Left renal cortex interstitium (tissue), 4 donors: ENCODE measurements around the gene NFX1. TPM values are rescaled to one million over a fixed set of nuclear protein-coding genes. Genes with fewer than 3 reads are reported as not detected.
A peak's percentile ranks its signal among the peaks of the same experiment; 100 is the strongest.

ENCODE experiments used
- DNase-seq, 4 donors: peaks; one replicate each; pipeline ENCODE4 v3.0.0-alpha.2; 2013; ENCODE audit warnings: low read depth in 4 of 4, low spot score in 2 of 4, missing footprints in 1 of 4
- polyA plus RNA-seq, 4 donors: library from polyadenylated mRNA; unstranded; fragments of 120-200 nt; gene quantifications; one replicate each; pipeline ENCODE4 v1.2.1, GENCODE V29; 2013; ENCODE audit not compliant: insufficient read length in 4 of 4

NFX1 gene
- polyA plus RNA-seq = 10 to 100 TPM; 28.9 to 40.1 (median 35.7) TPM

DNA sequence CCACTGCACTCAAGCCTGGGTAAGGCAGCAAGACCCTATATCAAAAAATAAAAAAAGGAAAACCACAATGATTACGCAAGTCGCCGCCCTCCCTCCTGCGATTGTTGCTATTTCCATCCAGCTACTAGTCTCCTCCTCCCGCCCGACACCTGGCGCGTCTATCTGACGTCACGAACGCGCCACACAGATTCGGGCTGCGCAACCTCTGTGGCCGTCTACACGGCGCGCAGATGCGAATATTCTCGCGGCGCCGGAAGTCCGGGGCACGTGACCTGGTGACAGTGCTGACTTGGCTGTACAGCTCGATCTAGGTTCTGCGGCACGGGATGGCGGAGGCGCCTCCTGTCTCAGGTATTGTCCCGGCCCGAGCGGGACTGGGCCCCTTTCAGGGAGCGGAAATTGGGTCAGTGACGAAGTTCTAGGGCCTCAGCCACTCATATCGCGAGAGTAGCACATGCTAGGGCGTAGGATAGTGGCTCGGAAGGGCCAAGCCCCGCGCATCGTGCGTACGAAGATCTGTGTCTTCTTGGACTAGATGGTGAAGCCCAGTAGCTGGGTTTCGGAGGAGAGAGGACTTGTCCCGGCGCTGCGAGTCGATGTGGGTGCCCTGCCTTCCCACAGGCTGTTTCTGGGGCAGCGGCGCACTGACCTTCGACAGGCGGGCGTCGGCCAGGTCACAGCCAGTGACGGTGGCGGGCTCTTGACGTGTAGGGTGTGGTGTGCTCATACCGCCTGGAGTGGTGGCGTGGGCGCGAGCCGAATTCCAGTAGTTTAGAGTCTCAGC lies at the start of gene NFX1:
TSS of gene NFX1 (plus strand) at position 270 of the 784 bp plus-strand sequence. CDS start at position 327, 57 bp downstream.
- DNase-seq = peak; percentile 95 to 98 (median 96)

DNA sequence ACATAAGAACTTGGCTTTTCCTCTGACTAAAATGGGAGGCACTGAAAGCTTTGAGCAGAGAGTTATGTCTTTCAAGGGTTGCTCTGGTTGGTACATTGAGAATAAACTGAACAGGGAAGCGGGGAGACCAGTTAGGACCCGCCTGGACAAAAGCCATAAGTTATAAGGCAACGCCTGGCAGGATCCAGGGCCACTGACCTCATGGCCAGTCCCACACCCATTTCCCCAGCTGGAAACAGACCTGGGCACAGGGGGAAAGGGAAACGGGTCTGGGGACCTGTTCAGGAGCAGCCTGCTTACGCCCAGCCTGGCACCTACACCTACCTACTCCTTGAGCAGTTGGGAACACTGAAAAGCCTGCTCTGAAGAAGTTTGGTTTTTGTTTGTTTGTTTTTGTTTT lies 49.0 kb upstream of the NFX1 start:
- DNase-seq = no peak

DNA sequence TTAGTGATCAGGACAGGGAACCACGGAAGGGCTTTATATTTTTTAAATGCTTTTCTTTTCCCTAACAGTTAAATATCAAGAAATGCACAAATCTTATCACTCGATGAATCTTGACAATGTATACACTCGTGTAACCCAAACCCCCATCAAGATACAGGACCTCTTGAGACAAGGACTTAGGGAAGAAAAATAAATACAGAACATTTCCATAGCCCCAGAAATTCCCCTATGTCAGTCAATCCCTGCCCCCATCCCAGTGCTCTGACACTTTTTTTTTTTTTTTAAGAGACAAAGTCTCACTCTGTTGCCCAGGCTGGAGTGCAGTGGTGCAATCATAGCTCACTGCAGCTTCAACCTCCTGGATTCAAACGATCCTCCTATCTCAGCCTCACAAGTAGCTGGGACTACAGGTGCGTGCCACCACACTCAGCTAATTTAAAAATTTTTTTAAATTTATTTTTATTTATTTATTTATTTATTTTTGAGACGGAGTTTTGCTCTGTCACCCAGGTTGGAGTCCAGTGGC lies 47.6 kb upstream of the NFX1 start:
- DNase-seq = no peak

DNA sequence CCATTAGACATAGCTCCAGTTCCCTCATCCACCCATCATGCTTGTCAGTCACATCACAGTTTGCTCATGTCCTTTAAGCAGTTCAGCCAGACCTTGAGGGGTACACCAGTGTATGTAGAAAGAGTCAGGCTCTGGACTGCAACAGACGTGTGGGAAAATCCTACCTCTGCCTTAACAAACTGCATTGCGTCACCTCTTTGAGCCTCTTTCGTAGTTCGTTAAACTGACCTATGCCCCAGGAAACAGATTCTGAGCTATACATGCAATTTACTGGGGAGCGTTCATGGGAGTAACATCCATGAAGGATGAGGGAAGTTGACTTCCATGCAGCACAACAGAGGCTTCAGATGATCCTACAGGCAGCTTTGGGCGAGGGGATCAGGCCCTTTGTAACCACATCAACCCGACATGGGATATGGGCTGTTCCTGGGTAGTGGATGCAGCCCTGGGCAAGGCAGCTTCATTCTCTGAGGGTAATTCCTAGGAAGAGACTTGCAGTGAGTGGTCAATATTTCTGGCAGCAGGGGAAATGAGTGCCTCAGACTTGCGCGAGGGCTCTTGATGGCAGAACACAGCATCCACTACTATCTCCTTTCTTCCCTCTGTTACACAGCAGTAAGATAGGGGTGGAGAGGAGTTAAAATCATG lies 46.1 kb upstream of the NFX1 start:
- no peak for DNase-seq

DNA sequence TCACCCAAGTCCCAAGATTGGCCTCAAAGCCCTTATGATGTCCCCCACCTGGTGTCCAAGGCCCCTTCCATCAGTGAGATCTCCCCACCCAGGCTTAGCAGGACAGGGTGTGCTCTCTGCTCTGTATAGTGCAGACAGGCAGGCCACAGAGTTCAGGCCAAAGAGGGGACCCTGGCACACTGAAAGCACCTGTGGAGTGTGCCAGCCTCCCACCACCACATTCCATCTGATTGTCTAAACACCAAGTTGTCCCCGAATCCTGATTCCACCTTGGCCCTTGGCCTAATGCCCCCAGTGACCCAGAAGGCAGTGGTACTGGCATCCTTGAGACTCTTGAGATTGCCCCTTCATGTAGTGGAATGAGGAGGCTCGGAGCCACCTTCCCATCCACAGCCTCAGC lies 45.0 kb upstream of the NFX1 start:
- DNase-seq = no peak

DNA sequence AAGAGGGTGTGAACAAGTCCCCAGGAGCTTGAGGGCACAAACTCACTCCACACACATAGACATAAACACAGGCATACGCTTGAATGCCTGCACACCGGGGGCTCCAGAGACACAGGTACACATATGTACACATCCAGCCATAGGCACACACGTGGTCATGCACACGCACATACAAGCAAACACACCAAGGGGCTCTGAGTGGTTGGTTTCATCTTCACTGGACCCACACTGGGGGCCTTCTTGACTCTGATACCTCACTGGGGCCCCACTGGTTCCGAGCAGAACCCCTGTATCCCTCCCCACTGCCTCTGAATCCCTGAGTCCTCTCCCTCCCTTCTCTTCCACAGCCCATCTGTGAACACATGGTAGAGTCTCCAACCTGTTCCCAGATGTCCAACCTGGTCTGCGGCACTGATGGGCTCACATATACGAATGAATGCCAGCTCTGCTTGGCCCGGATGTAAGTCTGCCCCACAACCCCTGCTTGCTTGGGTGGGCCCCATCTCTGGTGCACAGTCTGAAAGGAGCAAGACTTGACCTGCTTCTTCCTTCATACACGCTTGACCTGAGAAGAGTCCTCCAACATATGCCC lies 44.0 kb upstream of the NFX1 start:
- no peak for DNase-seq

DNA sequence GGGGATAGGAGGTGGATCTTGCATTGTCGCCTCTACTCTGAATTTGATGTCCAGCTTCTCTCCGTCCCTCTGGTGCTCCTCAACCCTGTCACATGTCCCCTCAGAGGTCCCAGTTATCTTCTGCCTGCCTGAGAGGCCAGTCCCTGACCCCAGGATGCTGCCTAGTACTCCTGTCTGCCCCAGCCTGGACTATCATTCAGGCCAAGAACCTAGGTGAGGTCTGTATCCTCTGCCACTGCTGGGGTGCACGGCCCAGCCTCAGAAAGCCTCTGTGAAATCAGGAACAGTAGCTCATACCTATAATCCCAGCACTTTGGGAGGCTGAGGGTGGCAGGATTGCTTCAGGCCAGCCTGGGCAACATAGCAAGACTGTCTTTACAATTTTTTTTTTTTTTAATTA lies 41.7 kb upstream of the NFX1 start:
- DNase-seq = no peak

DNA sequence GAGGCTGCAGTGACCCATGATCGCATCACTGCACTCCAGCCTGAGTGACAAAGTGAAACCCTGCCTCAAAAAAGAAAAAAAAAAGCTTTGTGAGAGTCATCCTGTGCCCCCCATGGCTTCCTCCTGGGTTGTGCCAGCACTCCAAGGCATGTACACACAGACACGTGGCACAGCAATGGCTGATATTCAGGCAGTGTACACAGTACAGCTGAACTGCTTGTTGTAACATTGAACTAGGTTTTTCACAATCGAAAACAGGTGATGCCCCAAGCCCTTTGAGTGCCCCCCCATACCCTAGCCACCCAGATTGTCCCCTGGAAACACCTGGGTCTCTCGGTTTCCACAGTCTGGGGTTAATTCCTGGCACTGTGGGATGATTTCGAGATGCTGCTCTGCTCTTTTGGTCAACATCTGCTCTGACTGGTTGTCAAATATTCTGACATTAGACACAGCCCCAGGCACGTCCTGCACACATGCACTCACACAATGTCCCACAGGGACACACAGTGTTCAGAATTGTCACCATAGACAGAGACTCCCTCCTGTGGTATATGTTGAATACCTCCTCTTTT lies 41.1 kb upstream of the NFX1 start:
- DNase-seq = no peak

DNA sequence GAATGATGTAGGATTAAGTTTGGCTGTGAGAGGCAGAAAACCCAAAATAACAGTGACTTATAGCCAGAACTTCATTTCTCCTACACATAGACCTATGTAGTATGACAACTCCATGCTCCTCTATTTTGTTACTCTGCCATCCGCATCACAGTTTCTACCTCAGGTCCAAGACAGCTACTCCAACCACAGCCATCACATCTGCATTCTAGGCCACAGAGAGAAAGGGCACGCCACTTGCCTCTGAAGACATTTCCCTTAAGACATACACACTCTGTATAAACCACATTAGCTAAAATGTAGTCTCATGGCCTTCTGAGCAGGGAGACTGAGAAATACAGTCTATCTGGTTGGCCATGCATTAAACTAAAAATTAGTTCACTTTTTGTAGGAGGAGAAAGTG lies 40.3 kb upstream of the NFX1 start:
- DNase-seq = no peak

DNA sequence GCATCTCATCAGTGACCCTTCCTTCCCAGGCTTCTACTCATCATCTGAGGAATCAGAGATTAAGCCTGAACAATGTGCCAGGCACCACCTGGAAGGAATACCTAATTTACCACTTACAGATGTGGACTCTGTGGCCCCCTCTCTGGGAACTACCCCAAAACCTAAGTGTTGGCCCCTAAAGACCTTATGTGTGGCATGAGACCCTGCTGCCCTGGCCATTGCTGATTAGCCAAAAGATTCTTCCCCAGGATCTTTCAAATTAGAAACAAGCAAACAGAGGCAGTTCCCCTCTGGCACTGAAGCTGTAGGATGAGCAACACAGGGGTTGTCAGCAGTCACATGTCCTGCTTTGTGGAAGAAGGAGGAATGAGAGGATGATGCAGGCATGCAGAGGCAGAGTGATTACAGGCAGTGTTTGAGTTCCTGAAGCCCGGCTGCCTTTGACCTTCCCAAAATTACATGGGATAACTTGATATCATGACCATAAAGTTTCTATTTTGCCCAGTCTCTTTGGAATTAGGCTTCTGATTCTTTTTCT lies 39.8 kb upstream of the NFX1 start:
- no peak for DNase-seq

DNA sequence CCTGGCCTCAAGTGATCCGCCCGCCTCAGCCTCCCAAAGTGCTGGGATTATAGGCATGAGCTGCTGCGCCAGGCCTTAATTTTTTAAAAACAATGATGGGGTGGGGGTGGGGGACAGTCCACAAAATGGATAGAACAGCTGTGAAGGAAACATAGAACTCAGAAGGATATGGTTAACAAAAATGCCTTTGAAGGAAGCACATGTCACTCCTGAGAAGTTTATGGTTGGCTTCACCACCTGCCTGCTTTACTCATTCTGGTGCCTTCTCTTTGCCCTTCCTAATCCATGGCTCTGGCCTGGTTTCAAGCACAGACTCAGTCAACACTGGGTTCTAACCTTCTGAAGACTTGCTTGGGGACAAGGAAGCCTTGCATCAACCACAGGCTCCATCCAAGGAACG lies 36.1 kb upstream of the NFX1 start:
- no peak for DNase-seq

DNA sequence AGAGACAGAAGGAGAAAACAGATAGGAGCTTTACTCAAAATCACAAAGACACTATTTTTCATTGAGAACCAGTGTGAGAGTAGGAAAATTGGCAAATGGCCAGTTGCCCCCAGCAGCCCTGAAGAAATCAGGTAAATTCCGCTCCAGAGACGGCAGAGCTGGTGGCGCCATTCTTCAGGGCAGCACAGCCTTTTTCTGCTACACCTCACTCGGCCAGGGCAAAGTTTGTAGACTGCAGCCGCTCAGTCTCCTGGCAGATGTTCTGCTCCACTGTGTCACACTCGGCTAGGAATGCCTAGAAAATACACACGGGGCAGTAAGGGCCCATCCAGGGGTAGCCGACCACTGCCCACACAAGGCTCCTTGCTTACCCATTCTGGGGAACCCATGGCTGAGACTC lies 35.3 kb upstream of the NFX1 start:
- DNase-seq = no peak

DNA sequence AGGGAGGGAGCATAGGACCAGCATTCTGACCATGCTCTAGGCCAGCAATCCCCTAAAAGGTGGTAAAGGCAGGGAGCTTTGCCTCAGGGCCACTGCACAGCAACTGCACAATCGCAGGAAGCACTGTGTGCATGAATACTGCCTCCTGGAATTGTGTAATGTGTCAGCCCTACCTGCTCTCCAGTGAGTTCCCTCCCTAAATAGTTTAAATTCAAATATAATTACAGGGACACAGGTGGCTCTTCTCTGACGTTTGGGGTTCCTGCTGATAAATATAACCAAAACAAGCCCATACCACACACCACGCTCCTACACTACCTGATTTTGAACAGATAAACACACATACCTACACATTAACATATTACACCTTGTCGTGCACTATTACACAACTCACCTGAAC lies 34.8 kb upstream of the NFX1 start:
- no peak for DNase-seq

DNA sequence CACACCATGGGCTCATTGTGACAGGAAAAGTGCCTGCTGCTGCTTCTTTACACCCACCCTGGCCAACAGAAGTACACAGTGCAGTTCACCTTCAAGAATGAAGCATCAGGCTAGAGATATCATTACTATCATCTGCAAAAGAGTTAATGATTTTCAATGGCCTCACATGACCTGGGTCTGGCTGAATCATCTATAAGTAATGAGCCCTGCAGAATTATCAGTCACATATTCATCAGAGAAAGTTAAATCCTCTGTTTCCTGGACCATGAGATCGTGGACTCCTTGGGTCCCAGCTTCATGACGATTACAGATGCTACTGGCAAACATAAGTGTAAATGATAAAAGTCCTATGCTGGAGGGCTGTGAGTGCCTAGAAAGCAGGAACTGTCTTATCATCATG lies 34.1 kb upstream of the NFX1 start:
- no peak for DNase-seq

DNA sequence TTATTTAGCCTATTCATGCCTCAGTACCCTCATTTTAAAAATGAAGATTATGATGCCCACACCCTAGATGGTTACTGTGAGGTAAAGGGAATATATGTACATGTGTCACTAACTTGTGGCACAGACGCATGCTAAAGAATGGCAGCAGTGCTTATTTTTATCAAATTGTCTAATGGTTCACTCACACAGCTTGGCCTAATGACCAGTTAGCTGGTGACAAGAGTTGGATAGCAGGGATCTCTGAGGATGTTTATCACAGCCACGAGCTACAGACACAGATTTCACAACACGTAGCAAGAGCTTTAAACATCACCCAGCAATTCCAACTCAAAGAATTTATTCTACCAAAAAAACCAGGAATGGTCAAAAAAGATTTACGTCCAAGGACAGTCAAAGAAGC lies 33.0 kb upstream of the NFX1 start:
- no peak for DNase-seq

DNA sequence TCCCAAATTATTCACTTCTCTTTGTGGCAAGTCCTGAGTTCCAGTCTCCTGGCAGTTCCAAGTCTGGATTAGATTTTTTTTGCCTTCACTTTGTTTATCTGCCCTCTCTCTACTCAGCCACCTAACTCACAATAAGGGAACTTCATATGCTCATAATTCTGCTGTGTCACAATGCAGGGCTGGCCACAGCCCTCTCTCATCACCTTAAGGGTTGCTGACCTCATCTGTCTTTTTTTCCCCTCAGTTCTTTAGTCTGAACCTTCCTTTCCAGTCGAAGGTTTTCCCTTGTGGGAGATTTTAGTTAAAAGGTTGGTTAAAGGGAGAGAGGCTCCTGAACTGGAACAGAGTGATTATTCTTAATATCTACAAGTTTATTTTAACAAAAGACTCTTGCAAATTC lies 29.9 kb upstream of the NFX1 start:
- no peak for DNase-seq

DNA sequence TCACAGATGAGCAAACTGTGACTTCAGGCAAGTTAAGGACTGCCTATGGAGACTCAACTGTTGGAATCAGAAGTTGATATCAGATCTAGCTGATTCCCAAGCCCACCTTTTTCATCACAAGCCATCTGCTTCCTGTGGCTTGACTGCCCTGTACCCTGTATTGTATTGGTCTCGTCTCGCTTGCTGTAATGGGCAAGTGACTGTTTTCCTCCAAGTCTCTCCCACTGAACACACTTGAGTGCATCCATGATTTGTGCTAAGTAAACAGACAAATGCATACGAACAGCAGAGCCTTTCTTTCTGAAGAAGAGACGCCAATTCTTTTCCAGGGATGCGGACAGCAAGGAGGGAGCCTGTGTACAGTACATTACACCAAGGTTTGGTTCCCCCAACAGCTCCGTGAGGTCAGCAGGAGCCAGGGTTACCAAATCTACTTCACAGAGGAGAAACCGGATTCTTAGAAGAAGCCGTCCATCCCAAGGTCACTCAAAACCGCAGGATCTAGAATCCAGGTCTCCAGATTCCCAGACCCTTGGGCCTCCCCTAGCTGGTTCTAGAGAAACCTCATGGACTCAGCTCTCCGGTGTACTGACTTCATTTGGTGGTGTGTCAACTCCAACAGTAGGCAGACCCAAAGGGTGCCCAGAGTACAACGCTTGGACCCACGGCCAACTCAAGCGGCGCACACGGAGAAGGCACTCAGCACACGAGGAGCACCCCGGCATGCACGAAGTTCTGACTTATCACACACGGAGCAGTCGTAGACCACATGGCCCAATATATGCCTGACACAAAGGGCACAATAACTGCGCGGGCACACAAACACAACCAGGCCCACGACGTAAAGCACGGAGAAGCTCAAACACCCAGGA lies 26.9 kb upstream of the NFX1 start:
- peak in 3 of 4 donors; percentile 11 to 27 (median 26) for DNase-seq

DNA sequence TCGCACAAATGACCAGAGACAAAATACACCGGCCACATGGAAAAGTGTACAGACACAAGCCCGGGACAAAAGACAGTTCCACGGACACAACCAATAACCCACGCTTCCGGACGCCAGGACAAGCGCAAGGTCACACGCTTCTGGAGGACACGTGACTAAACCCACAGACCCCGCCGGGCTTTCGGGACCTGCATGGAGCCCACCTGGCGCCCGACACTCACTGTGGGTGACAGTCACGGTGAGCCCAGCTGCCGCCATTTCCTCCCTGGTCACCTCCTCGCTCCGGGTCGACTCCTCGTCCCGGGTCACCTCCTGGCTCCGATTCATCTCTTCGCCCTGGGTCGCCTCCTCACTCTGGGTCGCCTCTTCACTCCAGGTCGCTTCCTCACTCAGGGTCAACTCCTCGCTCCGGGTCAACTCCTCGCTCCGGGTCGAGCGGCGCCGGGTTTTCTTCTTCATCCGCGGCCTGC lies 26.3 kb upstream of the NFX1 start:
- DNase-seq = peak in 3 of 4 donors; percentile 11 to 25 (median 15)

DNA sequence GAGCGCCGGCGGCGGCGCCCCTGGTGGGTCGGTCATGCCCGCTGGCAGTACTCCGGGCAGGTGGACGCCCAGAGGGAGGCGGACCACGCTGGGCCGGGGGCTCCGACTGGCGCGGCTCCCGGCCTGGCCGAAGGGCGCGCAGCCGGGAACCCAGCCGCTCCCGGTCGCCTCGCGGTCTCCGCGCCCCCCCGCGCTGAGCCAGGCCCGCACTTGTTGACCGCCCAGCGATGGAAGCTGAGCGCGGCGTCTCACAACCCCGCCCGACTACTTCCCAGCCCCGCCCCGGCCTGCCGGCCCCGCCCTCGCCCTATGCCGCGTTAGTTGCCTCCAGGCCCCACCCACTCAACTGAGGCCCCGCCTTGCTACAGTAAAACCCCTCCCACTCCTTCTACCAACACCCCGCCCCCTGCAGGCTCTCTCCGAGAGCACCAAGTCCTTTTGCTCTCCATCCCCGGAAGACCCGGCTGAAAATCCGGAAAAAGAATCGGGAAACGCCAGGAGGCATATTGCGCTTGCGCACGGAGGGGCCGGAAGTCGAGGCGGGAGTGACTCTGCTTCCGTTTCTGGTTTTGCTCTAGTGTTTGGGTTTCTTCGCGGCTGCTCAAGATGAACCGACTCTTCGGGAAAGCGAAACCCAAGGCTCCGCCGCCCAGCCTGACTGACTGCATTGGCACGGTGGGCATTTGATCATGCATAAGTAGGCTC lies 25.7 kb upstream of the NFX1 start, which contains the start of the genes BAG1 and CHMP5:
TSS of gene BAG1 (minus strand) at position 236 of the 705 bp plus-strand sequence.
TSS of gene CHMP5 (plus strand) at position 577 of the 705 bp plus-strand sequence. CDS start at position 607, 30 bp downstream.
- peak; percentile 91 to 99 (median 98) for DNase-seq
